HG03442 (cell line): ENCODE measurements around the gene METTL15.
"Not testable (repeated sequence)": the region's sequence is repeated elsewhere in the genome, so short reads cannot be mapped to it uniquely, and the experiment has no call there.

ENCODE experiments used
- ATAC-seq: cut with Tn5 transposase; IDR thresholded peaks from one replicate; pipeline ENCODE4 v1.9.1; 2021; ENCODE audit warnings: mild to moderate bottlenecking, moderate library complexity; ENCODE audit not compliant: unreplicated experiment

METTL15 gene

GRCh38 chr11:28284196-28284595 lies 176.0 kb downstream of the METTL15 start:
- ATAC-seq, result no peak

GRCh38 chr11:28289444-28289843 lies 181.3 kb downstream of the METTL15 start:
- no peak for ATAC-seq

- not testable (repeated sequence) for ATAC-seq
Observed at GRCh38 chr11:28290995-28291394, 182.8 kb downstream of the METTL15 start.

- ATAC-seq, result peak; percentile 97
Observed at GRCh38 chr11:28296426-28296825, 188.2 kb downstream of the METTL15 start.

- ATAC-seq, result no peak
Observed at GRCh38 chr11:28298209-28298608, 190.0 kb downstream of the METTL15 start.

- no peak for ATAC-seq
Observed at GRCh38 chr11:28303477-28304191, 195.4 kb downstream of the METTL15 start.

GRCh38 chr11:28315440-28315839 lies 207.3 kb downstream of the METTL15 start:
- ATAC-seq, result no peak

GRCh38 chr11:28318871-28319270 lies 210.7 kb downstream of the METTL15 start:
- ATAC-seq, result no peak

GRCh38 chr11:28323621-28324020 lies 215.4 kb downstream of the METTL15 start:
- ATAC-seq, result no peak

- peak; percentile 57 for ATAC-seq
Observed at GRCh38 chr11:28332393-28332792, 224.2 kb downstream of the METTL15 start.

- ATAC-seq, result no peak
Observed at GRCh38 chr11:28337701-28338100, 229.5 kb downstream of the METTL15 start.

- no peak for ATAC-seq
Observed at GRCh38 chr11:28338371-28338770, 230.2 kb downstream of the METTL15 start.

GRCh38 chr11:28339488-28339887 lies 231.3 kb downstream of the METTL15 start:
- ATAC-seq, result no peak

GRCh38 chr11:28342716-28343115 lies 234.5 kb downstream of the METTL15 start:
- no peak for ATAC-seq

GRCh38 chr11:28343304-28344233 lies 235.4 kb downstream of the METTL15 start:
- no peak for ATAC-seq

- ATAC-seq, result no peak
Observed at GRCh38 chr11:28346209-28346608, 238.0 kb downstream of the METTL15 start.

GRCh38 chr11:28346721-28347120 lies 238.5 kb downstream of the METTL15 start:
- no peak for ATAC-seq

GRCh38 chr11:28347371-28347770 lies 239.2 kb downstream of the METTL15 start:
- no peak for ATAC-seq

- ATAC-seq, result no peak
Observed at GRCh38 chr11:28350216-28350615, 242.0 kb downstream of the METTL15 start.

- ATAC-seq, result no peak
Observed at GRCh38 chr11:28353991-28354390, 245.8 kb downstream of the METTL15 start.

- ATAC-seq, result no peak
Observed at GRCh38 chr11:28366549-28367346, 258.6 kb downstream of the METTL15 start.
